ENCODE results near the gene PVALB. TPM values are rescaled to one million over a fixed set of nuclear protein-coding genes. Genes with fewer than 3 reads are reported as not detected.

Gene PVALB
- total and polyA plus RNA-seq, 2 donors (not counting 3 experiments of a cell fraction or from before 2014, with no cell fraction given), result not detected

DNA sequence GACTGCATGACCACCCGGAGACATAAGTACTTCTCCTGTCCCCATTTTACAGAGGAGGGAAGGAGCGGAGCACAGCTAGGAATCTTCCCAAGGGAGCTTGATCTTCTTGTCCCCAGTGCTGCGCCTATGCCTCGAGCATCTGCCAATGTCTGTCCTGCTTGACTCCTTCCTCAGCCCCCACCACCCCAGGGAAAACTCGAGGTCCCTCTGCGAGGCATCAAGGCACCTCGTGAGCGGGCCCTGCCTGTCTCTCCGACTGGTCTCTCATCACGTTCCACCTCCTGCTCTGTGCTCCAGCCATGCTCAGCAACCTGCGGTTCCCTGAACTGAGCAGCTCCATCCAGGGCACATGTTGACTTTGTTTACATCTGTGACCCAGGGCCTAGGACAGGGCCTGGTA, 46.4 kb upstream of the PVALB start:
- dilution Hi-C loops (cut with MboI; ENCODE audit: extremely low pct_ligation_motif_present, low sequenced_read_pairs), result no loop called here
- BruUV-seq (replicated peaks), result no TSS peak

More for the DNA sequence above, 46.4 kb upstream of the PVALB start:
- Histone ChIP-seq H2AFZ (ENCODE audit: low read depth, low read length) (no peak overlapping the region), H4K20me1 (replicated peaks; ENCODE audit: control insufficient read depth, extremely low read depth, insufficient read depth, low read length) (no peaks in the 10 kb centered on the region), H3K4me3 (replicated peaks in 1 of 3; ENCODE audit: insufficient read depth in 1 of 3, low read depth in 1 of 3, low read length in 3 of 3) (no peak overlapping the region), H3K36me3 (ENCODE audit: control insufficient read depth in 2 of 2, extremely low read depth in 1 of 2, insufficient read depth in 2 of 2, low read length in 2 of 2) (no peaks in the 10 kb centered on the region), H3K4me2 (ENCODE audit: insufficient read depth, low read length) (no peak overlapping the region), H3K27me3 (ENCODE audit: control insufficient read depth in 2 of 2, insufficient read depth in 2 of 2, low read length in 2 of 2) (no peaks in the 10 kb centered on the region), H3K9ac (replicated peaks; ENCODE audit: extremely low read depth, insufficient read depth, low read length) (no peak overlapping the region), H3K4me1 (ENCODE audit: control insufficient read depth, extremely low read depth, insufficient read depth, low read length) (no peaks in the 10 kb centered on the region), H3K79me2 (ENCODE audit: control insufficient read depth, insufficient read depth, low read length) (no peaks in the 10 kb centered on the region), H3K9me3 (replicated peaks; ENCODE audit: control insufficient read depth, insufficient read depth, low read length) (no peaks in the 10 kb centered on the region), H3K27ac (ENCODE audit: insufficient read depth, low read depth, low read length) (no peak overlapping the region), H3K9me1 (replicated peaks; ENCODE audit: control insufficient read depth, extremely low read depth, insufficient read depth, low read length) (no peaks in the 10 kb centered on the region)
- DNase-seq (ENCODE audit: low read depth, low spot score), result no peak
- intact Hi-C loops (cut with micrococcal nuclease), result no loop called here
- ChIA-PET POLR2A (no interaction called here), CTCF (no interaction called here)
- TF ChIP-seq POLR2A (IDR thresholded peaks at IDR 0.05; ENCODE audit: low read depth, low read length) (no peak), EZH2 (IDR thresholded peaks at IDR 0.05; ENCODE audit: borderline replicate concordance, low read depth, low read length, severe bottlenecking) (no peak), JUN (IDR thresholded peaks at IDR 0.05; ENCODE audit: borderline replicate concordance, insufficient read depth, insufficient read length, low read depth) (no peak), GATA2 (IDR thresholded peaks at IDR 0.05; ENCODE audit: insufficient read depth, insufficient read length, low read depth, low read length) (no peak), FOS (IDR thresholded peaks at IDR 0.05; ENCODE audit: borderline replicate concordance, insufficient read depth, low read length) (no peak), MYC (IDR thresholded peaks at IDR 0.05; ENCODE audit: low read depth, low read length) (no peak), POLR2AphosphoS5 (IDR thresholded peaks at IDR 0.05; ENCODE audit: insufficient read depth, low read depth, low read length) (no peak)
- TF ChIP-seq, protein P1, sequence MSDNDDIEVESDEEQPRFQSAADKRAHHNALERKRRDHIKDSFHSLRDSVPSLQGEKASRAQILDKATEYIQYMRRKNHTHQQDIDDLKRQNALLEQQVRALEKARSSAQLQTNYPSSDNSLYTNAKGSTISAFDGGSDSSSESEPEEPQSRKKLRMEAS (IDR thresholded peaks at IDR 0.05; ENCODE audit: insufficient read depth, insufficient read length), result no peak
- TF ChIP-seq, protein P2, sequence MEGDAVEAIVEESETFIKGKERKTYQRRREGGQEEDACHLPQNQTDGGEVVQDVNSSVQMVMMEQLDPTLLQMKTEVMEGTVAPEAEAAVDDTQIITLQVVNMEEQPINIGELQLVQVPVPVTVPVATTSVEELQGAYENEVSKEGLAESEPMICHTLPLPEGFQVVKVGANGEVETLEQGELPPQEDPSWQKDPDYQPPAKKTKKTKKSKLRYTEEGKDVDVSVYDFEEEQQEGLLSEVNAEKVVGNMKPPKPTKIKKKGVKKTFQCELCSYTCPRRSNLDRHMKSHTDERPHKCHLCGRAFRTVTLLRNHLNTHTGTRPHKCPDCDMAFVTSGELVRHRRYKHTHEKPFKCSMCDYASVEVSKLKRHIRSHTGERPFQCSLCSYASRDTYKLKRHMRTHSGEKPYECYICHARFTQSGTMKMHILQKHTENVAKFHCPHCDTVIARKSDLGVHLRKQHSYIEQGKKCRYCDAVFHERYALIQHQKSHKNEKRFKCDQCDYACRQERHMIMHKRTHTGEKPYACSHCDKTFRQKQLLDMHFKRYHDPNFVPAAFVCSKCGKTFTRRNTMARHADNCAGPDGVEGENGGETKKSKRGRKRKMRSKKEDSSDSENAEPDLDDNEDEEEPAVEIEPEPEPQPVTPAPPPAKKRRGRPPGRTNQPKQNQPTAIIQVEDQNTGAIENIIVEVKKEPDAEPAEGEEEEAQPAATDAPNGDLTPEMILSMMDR (IDR thresholded peaks at IDR 0.05; ENCODE audit: extremely low read depth in 1 of 2, insufficient read depth in 1 of 2, low read depth in 1 of 2, low read length in 2 of 2), result no peak
- no peak for FAIRE-seq
